Pancreas (tissue), 10 donors: ENCODE results near the gene PC. TPM values are rescaled to one million over a fixed set of nuclear protein-coding genes. Genes with fewer than 3 reads are reported as not detected.

Experiments used
- ATAC-seq, 4 donors: fragments of 200-7000 bp; cut with Tn5 transposase; one replicate each; pipeline versions ENCODE4 v1.8.0 to v1.9.1; 2020; ENCODE audit warnings: mild to moderate bottlenecking in 4 of 4, moderate library complexity in 4 of 4
- DNase-seq, 6 donors: peaks; one replicate each; pipeline ENCODE4 v3.0.0-alpha.2; 2020
- FAIRE-seq: peaks from 2 replicates; lab custom pipeline; 2012; peaks lifted over from hg19 to GRCh38; lab: Jason Lieb, UNC
- H3K27ac ChIP-seq, 4 donors: fragments of 200-600 bp; sonication (generic); 1 replicate in 3 of 4; 2 replicates in 1 of 4; pipeline versions ENCODE4 v1.5.0 to v1.8.0; 2020
- H3K27me3 ChIP-seq, 4 donors: fragments of 200-600 bp; one replicate each; pipeline ENCODE4 v1.8.0; 2021
- H3K36me3 ChIP-seq, 3 donors: fragments of 200-600 bp; sonication (generic) in 1 of 3; one replicate each; pipeline versions ENCODE4 v1.5.0 to v1.8.0; 2020 to 2021
- H3K4me1 ChIP-seq, 3 donors: fragments of 200-600 bp; one replicate each; pipeline ENCODE4 v1.8.0; 2021
- H3K4me3 ChIP-seq, 4 donors: fragments of 200-600 bp; sonication (generic) in 2 of 4; one replicate each; pipeline versions ENCODE4 v1.5.0 to v1.8.0; 2020 to 2021
- H3K9me3 ChIP-seq, 4 donors: fragments of 200-600 bp; one replicate each; pipeline ENCODE4 v1.8.0; 2021
- WGBS, 2 donors: extraction: QIAGEN DNeasy Blood & Tissue Kit; methylation state at CpG; one replicate each; pipeline ENCODE4 v1.1.7; 2013; 5-methylcytosine and 5-hydroxymethylcytosine counted together
- intact Hi-C, 3 donors: fragments of 100-400 bp; cut with DNase I; formaldehyde crosslinking; loops; one replicate each; pipeline versions ENCODE4 v1.11.1 to v1.14.2; 2022
- polyA plus RNA-seq, 2 donors: library from polyadenylated mRNA; stranded (reverse); fragments of 200-250 nt; gene quantifications; one replicate each; pipeline ENCODE4 v1.2.3, GENCODE V29; 2013
- total RNA-seq, 6 donors: library from RNA; stranded (reverse); fragmentation: NEBNext Ultra II Directional in 4 of 6; extraction: Animal tissue kit (Norgen Biotek cat#: 25700) in 4 of 6; gene quantifications; one replicate each; pipeline versions ENCODE4 v1.2.1 to v1.2.4, GENCODE V29; 2021 to 2023
- TF ChIP-seq, protein P1 (sequence below), 4 donors: fragments of 200-600 bp; sonication (generic) in 3 of 4; IDR thresholded peaks; one replicate each; pipeline versions ENCODE4 v1.5.0 to v1.8.0; 2021; ENCODE audit warnings: antibody characterized with exemption in 4 of 4
- donor health status: healthy with polysubstance abuse.
- donor health status: DM: no; HTN: no; CAD: no; lungs with moderate emphysema.
- donor health status: DM: no; HTN: no; CAD: no.
- donor health status: control.
- donor health status: control.
- donor health status: Bipolar disorder and iron deficiency.
- donor health status: DM: yes; HTN: yes; CAD: no.
- donor health status: DM: no; HTN: no; CAD: no.
- donor health status: DM: no; HTN: no; CAD: no.
- donor health status: DM: yes; HTN: yes; CAD: no.

Gene PC
- total and polyA plus RNA-seq, 8 donors, result 4.1 to 16.0 (median 10.4) TPM

DNA sequence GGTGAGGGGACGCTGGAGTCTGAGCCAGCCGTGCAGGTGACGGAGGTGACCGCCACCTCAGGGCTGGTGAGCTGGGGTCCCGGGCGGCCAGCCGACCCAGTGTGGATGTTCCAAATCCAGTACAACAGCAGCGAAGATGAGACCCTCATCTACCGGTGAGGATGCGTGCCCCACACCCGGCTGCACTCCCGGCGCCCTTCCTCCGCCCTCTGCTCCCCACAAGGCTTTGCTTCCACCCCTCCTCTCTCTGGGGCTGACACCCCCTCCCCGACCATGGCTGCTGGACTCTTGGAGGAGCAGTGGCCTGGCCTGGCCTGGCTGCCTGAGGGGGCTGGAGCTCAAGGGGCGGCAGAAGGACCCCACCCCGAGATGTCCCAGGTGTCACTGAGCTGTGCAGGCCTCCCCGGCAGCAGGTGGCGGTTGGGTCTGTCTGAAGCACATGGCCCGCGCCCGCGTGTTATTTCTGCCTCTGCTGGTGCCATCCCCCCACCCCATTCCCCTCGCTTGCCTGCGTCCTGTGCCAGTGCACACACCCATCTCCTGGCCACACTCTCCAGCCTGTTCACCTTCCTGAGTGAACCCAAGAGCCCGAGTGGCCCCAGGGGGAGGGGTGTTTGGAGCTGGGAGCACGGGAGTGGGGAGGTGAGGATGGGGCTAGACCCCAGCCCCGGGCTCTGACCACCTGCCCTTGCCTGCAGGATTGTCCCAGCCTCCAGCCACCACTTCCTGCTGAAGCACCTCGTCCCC lies 99.1 kb downstream of the PC start:
- TF ChIP-seq, protein P1, sequence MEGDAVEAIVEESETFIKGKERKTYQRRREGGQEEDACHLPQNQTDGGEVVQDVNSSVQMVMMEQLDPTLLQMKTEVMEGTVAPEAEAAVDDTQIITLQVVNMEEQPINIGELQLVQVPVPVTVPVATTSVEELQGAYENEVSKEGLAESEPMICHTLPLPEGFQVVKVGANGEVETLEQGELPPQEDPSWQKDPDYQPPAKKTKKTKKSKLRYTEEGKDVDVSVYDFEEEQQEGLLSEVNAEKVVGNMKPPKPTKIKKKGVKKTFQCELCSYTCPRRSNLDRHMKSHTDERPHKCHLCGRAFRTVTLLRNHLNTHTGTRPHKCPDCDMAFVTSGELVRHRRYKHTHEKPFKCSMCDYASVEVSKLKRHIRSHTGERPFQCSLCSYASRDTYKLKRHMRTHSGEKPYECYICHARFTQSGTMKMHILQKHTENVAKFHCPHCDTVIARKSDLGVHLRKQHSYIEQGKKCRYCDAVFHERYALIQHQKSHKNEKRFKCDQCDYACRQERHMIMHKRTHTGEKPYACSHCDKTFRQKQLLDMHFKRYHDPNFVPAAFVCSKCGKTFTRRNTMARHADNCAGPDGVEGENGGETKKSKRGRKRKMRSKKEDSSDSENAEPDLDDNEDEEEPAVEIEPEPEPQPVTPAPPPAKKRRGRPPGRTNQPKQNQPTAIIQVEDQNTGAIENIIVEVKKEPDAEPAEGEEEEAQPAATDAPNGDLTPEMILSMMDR (IDR thresholded peaks at IDR 0.05), result no peak
- Histone ChIP-seq H3K9me3 (no peaks in the 10 kb centered on the region), H3K4me1 (peaks cover 0 to 6% (median 5%) of the 10 kb centered on the region in 3 donors), H3K4me3 (no peak overlapping the region), H3K36me3 (no peaks in the 10 kb centered on the region), H3K27ac (no peak overlapping the region), H3K27me3 (no peaks in the 10 kb centered on the region)
- intact Hi-C loops, result no loop called here
- FAIRE-seq (no peak), DNase-seq (peak in 2 of 6 donors; percentile 58 to 74), ATAC-seq (no peak)
- 87 to 94% methylated on average over 24 to 29 of the region's 29 CpGs for WGBS, 2 donors

DNA sequence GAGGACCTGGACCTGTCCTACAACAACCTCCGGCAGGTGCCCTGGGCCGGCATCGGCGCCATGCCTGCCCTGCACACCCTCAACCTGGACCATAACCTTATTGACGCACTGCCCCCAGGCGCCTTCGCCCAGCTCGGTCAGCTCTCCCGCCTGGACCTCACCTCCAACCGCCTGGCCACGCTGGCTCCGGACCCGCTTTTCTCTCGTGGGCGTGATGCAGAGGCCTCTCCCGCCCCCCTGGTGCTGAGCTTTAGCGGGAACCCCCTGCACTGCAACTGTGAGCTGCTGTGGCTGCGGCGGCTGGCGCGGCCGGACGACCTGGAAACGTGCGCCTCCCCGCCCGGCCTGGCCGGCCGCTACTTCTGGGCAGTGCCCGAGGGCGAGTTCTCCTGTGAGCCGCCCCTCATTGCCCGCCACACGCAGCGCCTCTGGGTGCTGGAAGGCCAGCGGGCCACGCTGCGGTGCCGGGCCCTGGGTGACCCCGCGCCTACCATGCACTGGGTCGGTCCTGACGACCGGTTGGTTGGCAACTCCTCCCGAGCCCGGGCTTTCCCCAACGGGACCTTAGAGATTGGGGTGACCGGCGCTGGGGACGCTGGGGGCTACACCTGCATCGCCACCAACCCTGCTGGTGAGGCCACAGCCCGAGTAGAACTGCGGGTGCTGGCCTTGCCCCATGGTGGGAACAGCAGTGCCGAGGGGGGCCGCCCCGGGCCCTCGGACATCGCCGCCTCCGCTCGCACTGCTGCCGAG lies 99.8 kb downstream of the PC start:
- Histone ChIP-seq H3K9me3 (no peaks in the 10 kb centered on the region), H3K36me3 (no peaks in the 10 kb centered on the region), H3K27ac (no peak overlapping the region), H3K27me3 (no peaks in the 10 kb centered on the region), H3K4me3 (no peak overlapping the region), H3K4me1 (peaks cover 0 to 6% (median 5%) of the 10 kb centered on the region in 3 donors)
- ATAC-seq (no peak), DNase-seq (peak in 2 of 6 donors; percentile 65 to 83), FAIRE-seq (no peak)
- intact Hi-C loops, result no loop called here
- 96 to 97% methylated on average over 61 to 62 of the region's 62 CpGs for WGBS, 2 donors
- TF ChIP-seq, protein P1 (IDR thresholded peaks at IDR 0.05), result no peak

DNA sequence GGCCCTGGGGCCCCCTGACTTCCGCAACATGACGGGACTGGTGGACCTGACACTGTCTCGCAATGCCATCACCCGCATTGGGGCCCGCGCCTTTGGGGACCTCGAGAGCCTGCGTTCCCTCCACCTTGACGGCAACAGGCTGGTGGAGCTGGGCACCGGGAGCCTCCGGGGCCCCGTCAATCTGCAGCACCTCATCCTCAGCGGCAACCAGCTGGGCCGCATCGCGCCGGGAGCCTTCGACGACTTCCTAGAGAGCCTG lies 100.3 kb downstream of the PC start:
- Histone ChIP-seq H3K27me3 (no peaks in the 10 kb centered on the region), H3K9me3 (no peaks in the 10 kb centered on the region), H3K4me1 (peaks cover 0 to 6% (median 5%) of the 10 kb centered on the region in 3 donors), H3K36me3 (no peaks in the 10 kb centered on the region), H3K27ac (no peak overlapping the region), H3K4me3 (no peak overlapping the region)
- WGBS, 2 donors, result 95 to 98% methylated on average over 19 of the region's 19 CpGs
- intact Hi-C loops, result no loop called here
- no peak for ATAC-seq
- no peak for FAIRE-seq
- TF ChIP-seq, protein P1 (IDR thresholded peaks at IDR 0.05), result no peak
- no peak for DNase-seq

DNA sequence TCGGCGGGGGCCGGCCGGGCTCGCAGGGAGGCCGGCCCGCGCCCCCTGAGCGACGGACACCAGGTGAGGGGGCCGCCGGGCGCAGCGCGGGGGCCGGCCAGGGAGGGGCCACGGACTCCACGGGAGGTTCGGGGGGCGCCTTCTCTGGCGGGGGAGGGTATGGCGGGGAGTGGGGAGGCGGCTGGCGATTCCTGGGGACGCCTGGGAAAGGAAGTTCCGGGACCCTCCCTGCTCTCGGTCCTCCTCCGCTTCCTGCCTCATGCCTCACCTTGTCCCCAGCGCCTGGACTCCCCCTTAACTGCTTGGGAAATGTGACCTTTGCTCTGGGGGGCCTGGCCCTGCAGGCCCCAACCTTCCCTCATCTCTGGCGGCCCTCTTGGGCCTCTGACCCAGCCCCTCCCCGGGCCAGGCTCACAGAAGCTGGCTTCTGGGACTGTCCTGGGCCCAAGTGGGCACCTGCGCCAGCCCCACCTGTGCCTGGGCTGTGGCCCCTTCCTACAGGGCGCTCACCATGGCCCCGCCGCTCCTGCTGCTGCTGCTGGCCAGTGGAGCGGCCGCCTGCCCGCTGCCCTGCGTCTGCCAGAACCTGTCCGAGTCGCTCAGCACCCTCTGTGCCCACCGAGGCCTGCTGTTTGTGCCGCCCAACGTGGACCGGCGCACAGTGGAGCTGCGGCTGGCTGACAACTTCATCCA lies 100.8 kb downstream of the PC start:
- Histone ChIP-seq H3K9me3 (no peaks in the 10 kb centered on the region), H3K36me3 (no peaks in the 10 kb centered on the region), H3K27me3 (no peaks in the 10 kb centered on the region), H3K27ac (no peak overlapping the region), H3K4me3 (peak overlapping the region in 2 of 4 donors; percentile 51 to 55), H3K4me1 (peaks cover 0 to 6% (median 5%) of the 10 kb centered on the region in 3 donors)
- no peak for FAIRE-seq
- intact Hi-C loops, result no loop called here
- peak in 2 of 6 donors; percentile 63 to 69 for DNase-seq
- 60 to 89% methylated on average over 23 to 45 of the region's 47 CpGs for WGBS, 2 donors
- no peak for ATAC-seq
- TF ChIP-seq, protein P1 (IDR thresholded peaks at IDR 0.05), result no peak
